AG10803 (cell line): ENCODE measurements around the gene TK1.

Source experiments
- DNase-seq: peaks from one replicate; pipeline ENCODE4 v3.0.0; 2010; ENCODE audit warnings: low read depth
- H3K4me3 ChIP-seq: 2 replicates; pipeline ENCODE4 v1.5.1; 2011; ENCODE audit warnings: mild to moderate bottlenecking, low read length, control low read depth
- CTCF ChIP-seq: conservative IDR thresholded peaks from 2 replicates; pipeline ENCODE4 v1.5.1; 2011; ENCODE audit warnings: mild to moderate bottlenecking, low read length, control low read depth, inconsistent platforms

Gene TK1

GRCh38 chr17:78154903-78155811, 31.7 kb downstream of the TK1 start:
- no peak for DNase-seq
- TF ChIP-seq CTCF = no peak
- H3K4me3 ChIP-seq = no peak overlapping the region

- no peak overlapping the region for H3K4me3 ChIP-seq
- TF ChIP-seq CTCF = no peak
- DNase-seq = no peak
Observed at GRCh38 chr17:78151514-78152008, 35.3 kb downstream of the TK1 start.

GRCh38 chr17:78148286-78149016, 38.4 kb downstream of the TK1 start:
- no peak for TF ChIP-seq CTCF
- H3K4me3 ChIP-seq = no peak overlapping the region
- DNase-seq = no peak

GRCh38 chr17:78147315-78147998, 39.4 kb downstream of the TK1 start:
- no peak for DNase-seq

GRCh38 chr17:78146881-78147280, 40.0 kb downstream of the TK1 start:
- no peak for TF ChIP-seq CTCF
- H3K4me3 ChIP-seq = no peak overlapping the region
- no peak for DNase-seq

More at GRCh38 chr17:78147315-78147998, 39.4 kb downstream of the TK1 start:
- no peak for TF ChIP-seq CTCF
- H3K4me3 ChIP-seq = no peak overlapping the region

GRCh38 chr17:78146471-78146869, 40.4 kb downstream of the TK1 start:
- no peak overlapping the region for H3K4me3 ChIP-seq
- no peak for TF ChIP-seq CTCF
- no peak for DNase-seq
